Epithelial cell of esophagus (primary cell): ENCODE data around the gene ALOXE3.

ENCODE experiments used
- DNase-seq: peaks from one replicate; pipeline ENCODE4 v3.0.0; 2010; ENCODE audit warnings: low read depth
- H3K4me3 ChIP-seq: 2 replicates; pipeline ENCODE4 v1.5.1; 2011; ENCODE audit warnings: mild to moderate bottlenecking, low read length, control low read depth
- CTCF ChIP-seq: IDR thresholded peaks from 2 replicates; pipeline ENCODE4 v1.5.1; 2011; ENCODE audit warnings: low read depth, mild to moderate bottlenecking, low read length, control low read depth, inconsistent platforms; ENCODE audit not compliant: insufficient read depth; ENCODE audit errors: missing control alignments

The ALOXE3 gene

GRCh38 chr17:8162233-8162996 lies 44.1 kb upstream of the ALOXE3 start, which contains the start of gene VAMP2:
VAMP2 (minus strand) TSS chr17:8162948; CDS start chr17:8162879, 69 bp downstream.
- no peak for TF ChIP-seq CTCF
- H3K4me3 ChIP-seq = peak within 1 kb of the TSS; percentile 82
- DNase-seq = peak; percentile 69

- H3K4me3 ChIP-seq = peak overlapping the region; percentile 82
- TF ChIP-seq CTCF = no peak
- no peak for DNase-seq
These were observed 43.2 kb upstream of the ALOXE3 start for GRCh38 chr17:8161289-8162232.

GRCh38 chr17:8160741-8161221 lies 42.5 kb upstream of the ALOXE3 start:
- no peak for TF ChIP-seq CTCF
- peak overlapping the region; percentile 8 for H3K4me3 ChIP-seq
- no peak for DNase-seq

GRCh38 chr17:8160224-8160577 lies 41.9 kb upstream of the ALOXE3 start:
- no peak for TF ChIP-seq CTCF
- no peak for DNase-seq
- H3K4me3 ChIP-seq = no peak overlapping the region

GRCh38 chr17:8159459-8160223 lies 41.3 kb upstream of the ALOXE3 start:
- H3K4me3 ChIP-seq = no peak overlapping the region
- DNase-seq = no peak
- no peak for TF ChIP-seq CTCF

- DNase-seq = no peak
- TF ChIP-seq CTCF = no peak
These were observed 40.7 kb upstream of the ALOXE3 start for GRCh38 chr17:8159032-8159400.

More at GRCh38 chr17:8159032-8159400, 40.7 kb upstream of the ALOXE3 start:
- H3K4me3 ChIP-seq = no peak overlapping the region
